IgD-negative memory B cell (primary cell): ENCODE measurements around the gene PRPF8. TPM values are rescaled to one million over a fixed set of nuclear protein-coding genes. Genes with fewer than 3 reads are reported as not detected.

Experiments used
- H3K27ac Mint-ChIP-seq, 3 donors: one replicate each; pipeline ENCODE4 v1.8.0; 2020 to 2022; ENCODE audit warnings: mild to moderate bottlenecking in 3 of 3, mixed read lengths in 3 of 3, moderate library complexity in 1 of 3
- H3K27me3 Mint-ChIP-seq: one replicate; pipeline ENCODE4 v1.8.0; 2021; ENCODE audit warnings: mixed read lengths
- H3K36me3 Mint-ChIP-seq: one replicate; pipeline ENCODE4 v1.8.0; 2020; ENCODE audit warnings: mild to moderate bottlenecking, mixed read lengths
- H3K4me1 Mint-ChIP-seq, 3 donors: one replicate each; pipeline ENCODE4 v1.8.0; 2020 to 2022; ENCODE audit warnings: mixed read lengths in 3 of 3, mild to moderate bottlenecking in 1 of 3
- H3K4me3 Mint-ChIP-seq, 4 donors: one replicate each; pipeline ENCODE4 v1.8.0; 2020 to 2022; ENCODE audit warnings: mild to moderate bottlenecking in 4 of 4, mixed read lengths in 4 of 4, moderate library complexity in 3 of 4
- H3K9me3 Mint-ChIP-seq, 3 donors: one replicate each; pipeline ENCODE4 v1.8.0; 2020 to 2021; ENCODE audit warnings: mixed read lengths in 3 of 3, mild to moderate bottlenecking in 1 of 3
- polyA plus RNA-seq: library from polyadenylated mRNA; unstranded; fragments of 300-500 nt; fragmentation: Illumina TruSeq; gene quantifications from one replicate; pipeline ENCODE4 v1.2.3, GENCODE V29; 2021

The PRPF8 gene
- polyA plus RNA-seq, 1 donor from 2014 or later = 156 TPM

GRCh38 chr17:1636732-1637285 is 47.9 kb downstream of the PRPF8 start:
- Mint-ChIP-seq H3K9me3 (no peaks in the 10 kb centered on the region), H3K27me3 (no peaks in the 10 kb centered on the region), H3K4me3 (no peak overlapping the region), H3K27ac (peak overlapping the region in 2 of 3 donors; percentile 2 to 25), H3K4me1 (peaks cover 1 to 11% (median 4%) of the 10 kb centered on the region in 3 donors), H3K36me3 (no peaks in the 10 kb centered on the region)

GRCh38 chr17:1635675-1636465 is 48.8 kb downstream of the PRPF8 start:
- Mint-ChIP-seq H3K4me3 (peak overlapping the region in 1 of 4 donors; percentile 5), H3K4me1 (peaks cover 7 to 21% (median 11%) of the 10 kb centered on the region in 3 donors), H3K27ac (peak overlapping the region in 1 of 3 donors; percentile 41), H3K9me3 (no peaks in the 10 kb centered on the region), H3K27me3 (peaks cover 2% of the 10 kb centered on the region), H3K36me3 (peaks cover 2% of the 10 kb centered on the region)

DNA sequence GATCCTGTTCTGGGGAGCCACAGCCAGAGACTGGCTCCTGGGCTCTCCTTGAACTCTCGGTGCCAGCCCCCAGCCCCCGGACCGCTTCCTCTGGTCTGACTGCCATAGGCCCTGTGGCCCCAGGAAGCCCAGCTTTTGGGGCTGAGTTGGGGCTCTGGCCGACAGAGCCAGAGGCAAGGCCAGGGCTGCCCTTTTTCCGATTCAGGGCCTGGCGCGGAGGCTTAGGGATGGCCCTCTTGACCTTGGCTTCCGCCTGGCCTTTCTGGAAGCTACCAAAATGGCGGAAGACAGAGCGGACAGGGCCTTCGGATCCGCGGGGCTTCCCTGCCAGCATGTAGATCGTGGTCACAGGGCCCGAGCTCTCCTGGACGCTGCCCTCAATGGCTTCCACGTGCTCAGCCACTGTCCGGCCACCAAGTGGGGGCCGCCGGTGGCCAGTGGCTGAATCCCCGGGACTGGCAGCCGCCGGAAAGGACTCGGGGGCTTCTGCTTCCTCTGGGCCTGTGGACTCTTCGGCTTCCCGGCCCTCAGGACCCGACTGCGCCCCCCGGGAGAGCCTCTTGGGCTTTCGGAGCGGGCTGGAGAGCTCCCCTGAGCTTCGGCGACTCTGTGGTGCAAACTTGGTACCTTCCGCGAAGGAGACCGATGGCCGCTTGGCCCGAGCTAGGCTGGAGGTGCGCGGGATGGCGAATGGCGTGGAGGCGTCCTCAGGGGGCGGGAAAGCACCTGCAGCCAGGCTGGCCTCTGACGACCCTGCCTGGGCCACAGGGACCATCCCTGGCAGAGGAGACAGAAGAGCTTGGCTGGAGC is 49.6 kb downstream of the PRPF8 start:
- peaks cover 11 to 28% (median 16%) of the 10 kb centered on the region in 3 donors for H3K4me1 Mint-ChIP-seq
- no peaks in the 10 kb centered on the region for H3K9me3 Mint-ChIP-seq
- peaks cover 2% of the 10 kb centered on the region for H3K36me3 Mint-ChIP-seq
- H3K4me3 Mint-ChIP-seq = no peak overlapping the region
- H3K27ac Mint-ChIP-seq = no peak overlapping the region
- peaks cover 2% of the 10 kb centered on the region for H3K27me3 Mint-ChIP-seq

GRCh38 chr17:1630662-1631061 is 54.0 kb downstream of the PRPF8 start:
- Mint-ChIP-seq H3K27me3 (peaks cover 2% of the 10 kb centered on the region), H3K4me3 (peak overlapping the region; percentile 79 to 95 (median 89)), H3K27ac (peak overlapping the region in 2 of 3 donors; percentile 82 to 93), H3K9me3 (no peaks in the 10 kb centered on the region), H3K4me1 (peaks cover 30 to 36% (median 34%) of the 10 kb centered on the region in 3 donors), H3K36me3 (peaks cover 3% of the 10 kb centered on the region)

- Mint-ChIP-seq H3K4me3 (peak overlapping the region; percentile 79 to 95 (median 89)), H3K36me3 (peaks cover 3% of the 10 kb centered on the region), H3K9me3 (no peaks in the 10 kb centered on the region), H3K4me1 (peaks cover 37 to 39% (median 37%) of the 10 kb centered on the region in 3 donors), H3K27me3 (peaks cover 2% of the 10 kb centered on the region), H3K27ac (peak overlapping the region; percentile 16 to 93 (median 82))
Observed at GRCh38 chr17:1629504-1630310, 55.0 kb downstream of the PRPF8 start.

DNA sequence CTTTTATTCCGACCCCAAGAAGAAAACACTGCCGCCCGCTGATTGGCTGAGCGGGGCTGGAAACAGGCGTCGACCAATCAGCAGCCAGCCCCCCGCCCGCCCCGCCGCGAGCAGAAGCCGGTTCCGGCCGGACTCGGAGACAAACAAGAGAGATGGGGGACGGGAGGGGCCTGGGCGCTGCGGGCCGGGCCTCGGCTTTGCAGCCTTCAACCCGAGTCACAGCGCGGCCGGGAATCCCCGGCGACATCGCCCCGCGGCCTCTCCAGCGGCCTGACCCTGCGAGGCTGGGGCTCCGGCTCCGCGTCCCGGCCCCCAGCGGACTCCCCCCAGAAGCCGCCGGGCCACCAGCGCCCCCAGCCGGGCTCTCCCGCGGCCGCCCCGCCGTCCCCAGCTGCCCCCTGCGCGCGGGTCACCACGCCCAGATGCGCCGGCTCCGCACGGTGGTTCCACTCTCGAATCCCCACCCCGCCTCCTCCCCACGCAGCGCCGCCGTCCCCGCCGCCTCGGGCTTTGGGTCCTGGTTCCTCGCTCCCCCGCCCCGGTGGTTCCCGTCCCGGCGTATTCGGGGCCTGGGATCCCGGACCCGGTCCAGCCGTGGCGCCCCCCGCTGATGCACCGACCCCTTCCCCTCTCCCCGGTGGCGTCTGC is 55.7 kb downstream of the PRPF8 start:
- peak overlapping the region; percentile 95 to 100 (median 96) for H3K27ac Mint-ChIP-seq
- H3K4me1 Mint-ChIP-seq = peaks cover 37 to 39% (median 37%) of the 10 kb centered on the region in 3 donors
- H3K4me3 Mint-ChIP-seq = peak overlapping the region; percentile 95 to 100 (median 98)
- no peaks in the 10 kb centered on the region for H3K9me3 Mint-ChIP-seq
- peaks cover 2% of the 10 kb centered on the region for H3K27me3 Mint-ChIP-seq
- H3K36me3 Mint-ChIP-seq = peaks cover 3% of the 10 kb centered on the region

- H3K27me3 Mint-ChIP-seq = peaks cover 2% of the 10 kb centered on the region
- no peaks in the 10 kb centered on the region for H3K9me3 Mint-ChIP-seq
- peak within 1 kb of the TSS; percentile 95 to 100 (median 96) for H3K27ac Mint-ChIP-seq
- peak within 1 kb of the TSS; percentile 95 to 100 (median 98) for H3K4me3 Mint-ChIP-seq
- H3K36me3 Mint-ChIP-seq = peaks cover 3% of the 10 kb centered on the region
- peaks cover 37 to 39% (median 37%) of the 10 kb centered on the region in 3 donors for H3K4me1 Mint-ChIP-seq
Observed at GRCh38 chr17:1627982-1628855, 56.4 kb downstream of the PRPF8 start, which contains the start of gene SLC43A2. Gene SLC43A2, minus strand, starts transcription at chr17:1628834. Its CDS starts 960 bp downstream, at chr17:1627874.

DNA sequence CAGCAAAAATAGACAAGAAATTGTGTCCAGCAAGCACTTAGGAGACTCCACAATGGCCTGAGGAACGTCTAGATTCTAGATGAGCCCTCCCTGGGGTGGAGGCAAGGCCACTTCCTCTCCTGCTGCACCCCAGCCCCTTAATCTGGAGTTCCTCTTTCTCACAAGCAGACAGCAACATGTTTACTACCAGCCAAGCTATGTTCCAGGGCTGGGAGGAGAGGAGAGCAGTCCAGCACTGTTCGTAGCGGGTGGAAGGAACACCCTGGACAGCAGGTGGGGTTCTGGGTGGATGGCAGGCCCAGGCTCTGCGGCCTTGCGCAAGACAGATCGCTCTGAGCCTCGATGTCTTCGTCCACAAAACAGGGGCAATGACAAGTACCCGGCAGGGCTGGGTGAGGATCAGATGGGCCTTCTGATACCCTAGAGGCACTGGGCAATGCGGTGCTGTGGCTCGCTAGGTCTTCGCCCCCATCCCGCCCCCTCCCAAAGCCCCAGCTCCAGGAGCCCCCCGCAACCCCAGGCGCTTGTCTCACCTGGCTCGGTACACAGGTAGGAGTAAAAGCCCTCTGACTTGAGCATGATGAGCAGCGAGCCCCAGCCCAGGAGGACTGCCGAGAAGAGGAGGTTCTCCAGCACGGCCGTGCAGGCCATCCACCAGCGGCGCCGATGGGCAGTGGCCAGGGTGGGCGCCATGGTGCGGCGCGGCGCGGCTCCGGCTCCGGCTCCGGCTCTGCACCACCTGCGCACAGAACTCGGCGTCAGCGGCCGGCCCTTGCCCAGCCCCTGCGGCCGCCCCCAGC is 57.3 kb downstream of the PRPF8 start:
- H3K27me3 Mint-ChIP-seq = peaks cover 2% of the 10 kb centered on the region
- H3K4me1 Mint-ChIP-seq = peaks cover 37 to 39% (median 37%) of the 10 kb centered on the region in 3 donors
- peak overlapping the region; percentile 95 to 97 (median 96) for H3K27ac Mint-ChIP-seq
- H3K9me3 Mint-ChIP-seq = no peaks in the 10 kb centered on the region
- H3K4me3 Mint-ChIP-seq = peak overlapping the region; percentile 93 to 99 (median 96)
- H3K36me3 Mint-ChIP-seq = peaks cover 3% of the 10 kb centered on the region

DNA sequence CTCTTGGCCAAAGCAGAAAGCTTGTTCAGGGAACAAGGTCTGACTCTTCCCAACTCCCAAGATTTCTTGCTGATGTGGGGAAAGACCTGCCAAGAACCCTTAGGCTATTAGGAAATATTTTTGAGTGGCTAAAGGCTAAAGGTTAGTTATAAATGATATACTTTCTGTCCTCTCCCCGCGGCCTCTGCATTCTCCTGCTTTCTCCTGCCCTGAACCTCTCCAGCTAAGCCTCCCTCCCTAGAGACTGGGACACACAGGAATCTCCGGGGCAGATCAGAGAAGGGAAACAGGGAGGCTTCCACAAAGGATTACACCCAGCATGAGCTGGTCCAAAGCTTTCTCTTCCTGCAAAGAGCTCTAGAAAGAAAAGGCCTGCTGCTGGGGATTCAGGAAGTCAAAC is 58.3 kb downstream of the PRPF8 start:
- Mint-ChIP-seq H3K27ac (peak overlapping the region; percentile 95 to 97 (median 96)), H3K4me3 (peak overlapping the region; percentile 93 to 99 (median 96)), H3K9me3 (no peaks in the 10 kb centered on the region), H3K36me3 (peaks cover 1% of the 10 kb centered on the region), H3K27me3 (no peaks in the 10 kb centered on the region), H3K4me1 (peaks cover 28 to 33% (median 31%) of the 10 kb centered on the region in 3 donors)

DNA sequence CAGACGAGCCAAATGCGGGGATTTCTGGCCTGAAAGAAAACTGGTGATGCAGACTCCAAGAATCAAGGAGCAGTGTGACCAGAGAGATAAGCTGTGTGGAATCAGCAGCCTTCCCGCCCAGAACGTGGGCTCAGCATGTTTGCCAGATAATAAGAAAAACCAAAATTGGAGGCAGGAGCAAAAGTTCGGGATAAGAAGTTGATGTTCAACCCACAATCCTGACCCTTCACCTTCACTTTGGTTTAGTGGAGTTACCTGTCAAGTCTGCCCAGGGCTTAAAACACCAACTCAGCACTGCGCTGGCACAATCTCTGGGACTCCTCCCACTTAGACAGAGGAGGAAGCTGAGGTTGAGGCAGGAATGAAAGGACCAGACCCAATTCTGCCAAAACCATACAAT is 59.1 kb downstream of the PRPF8 start:
- peaks cover 3% of the 10 kb centered on the region for H3K36me3 Mint-ChIP-seq
- H3K4me1 Mint-ChIP-seq = peaks cover 23 to 29% (median 26%) of the 10 kb centered on the region in 3 donors
- H3K27me3 Mint-ChIP-seq = no peaks in the 10 kb centered on the region
- no peaks in the 10 kb centered on the region for H3K9me3 Mint-ChIP-seq
- peak overlapping the region in 2 of 3 donors; percentile 40 to 95 for H3K27ac Mint-ChIP-seq
- H3K4me3 Mint-ChIP-seq = peak overlapping the region in 3 of 4 donors; percentile 83 to 97 (median 93)

DNA sequence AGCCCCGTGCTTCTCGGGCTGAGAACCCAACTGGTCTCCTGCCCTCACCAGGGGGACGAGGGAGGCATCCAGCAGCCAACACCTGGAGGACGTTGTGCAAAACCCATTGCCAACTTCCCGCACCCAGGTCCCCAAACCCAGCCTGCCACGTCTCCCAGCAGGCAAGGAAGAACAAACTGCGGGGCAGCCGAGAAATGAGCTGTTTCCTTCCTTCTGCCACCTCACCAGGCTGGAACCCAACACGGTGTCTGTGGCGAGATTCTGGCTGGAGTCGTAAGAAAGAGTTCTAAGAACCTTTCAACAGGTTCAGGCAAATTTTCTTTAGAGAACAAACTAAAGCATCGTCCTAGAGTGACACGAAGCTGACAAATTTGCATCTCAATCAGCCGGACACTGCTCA is 59.6 kb downstream of the PRPF8 start:
- peaks cover 3% of the 10 kb centered on the region for H3K36me3 Mint-ChIP-seq
- H3K4me3 Mint-ChIP-seq = peak overlapping the region in 3 of 4 donors; percentile 45 to 93 (median 83)
- no peaks in the 10 kb centered on the region for H3K9me3 Mint-ChIP-seq

DNA sequence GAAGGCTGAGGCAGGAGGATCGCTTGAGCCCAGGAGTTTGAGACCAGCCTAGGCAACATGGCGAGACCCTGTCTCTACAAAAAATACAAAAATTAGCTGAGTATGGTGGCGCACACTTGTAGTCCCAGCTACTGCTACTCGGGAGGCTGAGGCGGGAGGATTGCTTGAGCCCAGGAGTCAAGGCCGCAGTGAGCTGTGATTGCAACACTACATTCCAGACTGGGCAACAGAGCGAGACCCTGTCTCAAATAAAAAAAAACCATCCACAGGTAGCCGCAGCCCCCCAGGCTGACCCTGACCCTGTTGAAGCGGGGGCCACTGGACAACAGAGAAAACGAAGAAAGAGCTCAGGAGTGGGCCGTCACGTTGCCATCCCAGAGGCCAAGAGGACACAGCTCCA is 60.0 kb downstream of the PRPF8 start:
- H3K27ac Mint-ChIP-seq = no peak overlapping the region
- H3K9me3 Mint-ChIP-seq = no peaks in the 10 kb centered on the region
- H3K27me3 Mint-ChIP-seq = no peaks in the 10 kb centered on the region
- peaks cover 17 to 29% (median 22%) of the 10 kb centered on the region in 3 donors for H3K4me1 Mint-ChIP-seq
- peaks cover 3% of the 10 kb centered on the region for H3K36me3 Mint-ChIP-seq
- H3K4me3 Mint-ChIP-seq = peak overlapping the region in 2 of 4 donors; percentile 33 to 93

More for the DNA sequence above, 59.6 kb downstream of the PRPF8 start:
- Mint-ChIP-seq H3K27ac (peak overlapping the region in 2 of 3 donors; percentile 40 to 95), H3K4me1 (peaks cover 18 to 28% (median 23%) of the 10 kb centered on the region in 3 donors), H3K27me3 (no peaks in the 10 kb centered on the region)
